Loucy (cell line): ENCODE measurements around the gene FZD1.
"Not testable (repeated sequence)": the region's sequence is repeated elsewhere in the genome, so short reads cannot be mapped to it uniquely, and the experiment has no call there.

ENCODE experiments used
- H2AFZ ChIP-seq: fragments of 200-600 bp; sonication (generic); 2 replicates; pipeline ENCODE4 v1.6.0; 2016; ENCODE audit warnings: antibody characterized with exemption, mild to moderate bottlenecking, low read length, moderate library complexity
- H3F3A ChIP-seq: fragments of 200-600 bp; 2 replicates; pipeline ENCODE4 v1.6.0; 2016; ENCODE audit warnings: antibody characterized with exemption, low read depth, mild to moderate bottlenecking
- H3K27me3 ChIP-seq: fragments of 200-600 bp; sonication (generic); 2 replicates; pipeline ENCODE4 v1.6.1; 2014; ENCODE audit warnings: low read length, mild to moderate bottlenecking; ENCODE audit not compliant: insufficient read depth, poor library complexity, severe bottlenecking
- H3K36me3 ChIP-seq: fragments of 200-600 bp; sonication (generic); 2 replicates; pipeline ENCODE4 v1.6.1; 2016; ENCODE audit warnings: low read length; ENCODE audit not compliant: insufficient read depth
- H3K4me1 ChIP-seq: fragments of 200-600 bp; sonication (generic); 2 replicates; pipeline ENCODE4 v1.5.1; 2014; ENCODE audit warnings: low read length, mild to moderate bottlenecking; ENCODE audit not compliant: insufficient read depth, poor library complexity, severe bottlenecking
- H3K4me2 ChIP-seq: fragments of 200-600 bp; sonication (generic); 2 replicates; pipeline ENCODE4 v1.6.0; 2014; ENCODE audit warnings: antibody characterized with exemption, low read length, low read depth, mild to moderate bottlenecking; ENCODE audit not compliant: poor library complexity, severe bottlenecking
- H3K4me3 ChIP-seq: fragments of 200-600 bp; sonication (generic); 2 replicates; pipeline ENCODE4 v1.5.1; 2014; ENCODE audit warnings: low read length, mild to moderate bottlenecking, mixed read lengths; ENCODE audit not compliant: poor library complexity, severe bottlenecking
- H3K79me2 ChIP-seq: fragments of 200-600 bp; sonication (generic); 2 replicates; pipeline ENCODE4 v1.6.1; 2014; ENCODE audit warnings: low read length; ENCODE audit not compliant: insufficient read depth
- H3K9ac ChIP-seq: fragments of 200-600 bp; sonication (generic); 2 replicates; pipeline ENCODE4 v1.6.0; 2014; ENCODE audit warnings: mild to moderate bottlenecking, low read depth, low read length, moderate library complexity; ENCODE audit not compliant: poor library complexity, severe bottlenecking
- H3K9me2 ChIP-seq: fragments of 200-600 bp; sonication (generic); replicated peaks from 2 replicates; pipeline ENCODE4 v1.6.1; 2016; ENCODE audit warnings: low read depth, low read length, mixed read lengths
- H3K9me3 ChIP-seq: fragments of 200-600 bp; sonication (generic); 2 replicates; pipeline ENCODE4 v1.6.1; 2014; ENCODE audit warnings: mild to moderate bottlenecking, antibody characterized with exemption, low read length, low read depth; ENCODE audit not compliant: insufficient read depth
- H4K20me1 ChIP-seq: fragments of 200-600 bp; sonication (generic); 2 replicates; pipeline ENCODE4 v1.6.0; 2014; ENCODE audit warnings: antibody characterized with exemption, low read length, mild to moderate bottlenecking; ENCODE audit not compliant: insufficient read depth, poor library complexity, severe bottlenecking
- EZH2phosphoT487 ChIP-seq: fragments of 200-600 bp; IDR thresholded peaks from 2 replicates; pipeline ENCODE4 v1.6.1; 2018; ENCODE audit warnings: antibody characterized with exemption, mild to moderate bottlenecking, moderate library complexity, borderline replicate concordance
- TF ChIP-seq, protein P1 (sequence below): fragments of 200-600 bp; sonication (generic); conservative IDR thresholded peaks from 2 replicates; pipeline ENCODE4 v1.5.1; 2014; ENCODE audit warnings: mild to moderate bottlenecking, antibody characterized with exemption, low read length

The FZD1 gene

DNA sequence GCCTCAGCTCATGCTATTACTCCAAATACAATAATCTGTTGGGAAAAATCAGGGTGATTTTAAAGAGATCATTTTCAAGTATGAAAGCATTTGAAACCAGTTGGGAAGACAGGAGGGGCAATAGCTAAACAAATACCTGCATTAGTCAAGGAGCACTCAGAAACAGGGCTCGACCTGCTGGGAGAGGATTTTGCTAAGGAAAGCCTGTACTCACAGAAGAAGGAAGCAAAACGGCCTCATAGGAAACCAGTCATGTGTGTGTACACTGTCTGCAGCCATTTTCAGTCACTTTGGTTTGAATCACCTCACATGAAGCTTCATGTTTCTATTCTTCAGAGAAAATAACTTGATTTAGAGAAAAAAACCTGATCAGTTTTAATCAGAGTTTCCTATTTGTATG, 38.6 kb downstream of the FZD1 start:
- H3K36me3 ChIP-seq, result no peaks in the 10 kb centered on the region
- TF ChIP-seq, protein P1, sequence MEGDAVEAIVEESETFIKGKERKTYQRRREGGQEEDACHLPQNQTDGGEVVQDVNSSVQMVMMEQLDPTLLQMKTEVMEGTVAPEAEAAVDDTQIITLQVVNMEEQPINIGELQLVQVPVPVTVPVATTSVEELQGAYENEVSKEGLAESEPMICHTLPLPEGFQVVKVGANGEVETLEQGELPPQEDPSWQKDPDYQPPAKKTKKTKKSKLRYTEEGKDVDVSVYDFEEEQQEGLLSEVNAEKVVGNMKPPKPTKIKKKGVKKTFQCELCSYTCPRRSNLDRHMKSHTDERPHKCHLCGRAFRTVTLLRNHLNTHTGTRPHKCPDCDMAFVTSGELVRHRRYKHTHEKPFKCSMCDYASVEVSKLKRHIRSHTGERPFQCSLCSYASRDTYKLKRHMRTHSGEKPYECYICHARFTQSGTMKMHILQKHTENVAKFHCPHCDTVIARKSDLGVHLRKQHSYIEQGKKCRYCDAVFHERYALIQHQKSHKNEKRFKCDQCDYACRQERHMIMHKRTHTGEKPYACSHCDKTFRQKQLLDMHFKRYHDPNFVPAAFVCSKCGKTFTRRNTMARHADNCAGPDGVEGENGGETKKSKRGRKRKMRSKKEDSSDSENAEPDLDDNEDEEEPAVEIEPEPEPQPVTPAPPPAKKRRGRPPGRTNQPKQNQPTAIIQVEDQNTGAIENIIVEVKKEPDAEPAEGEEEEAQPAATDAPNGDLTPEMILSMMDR, result no peak
- TF ChIP-seq EZH2phosphoT487, result no peak
- no peak overlapping the region for H3K9ac ChIP-seq
- H3F3A ChIP-seq, result no peaks in the 10 kb centered on the region
- no peaks in the 10 kb centered on the region for H3K4me1 ChIP-seq
- no peaks in the 10 kb centered on the region for H3K9me2 ChIP-seq
- no peak overlapping the region for H2AFZ ChIP-seq
- H3K79me2 ChIP-seq, result no peaks in the 10 kb centered on the region
- H3K9me3 ChIP-seq, result no peaks in the 10 kb centered on the region
- no peak overlapping the region for H3K4me3 ChIP-seq
- H4K20me1 ChIP-seq, result no peaks in the 10 kb centered on the region
- H3K27me3 ChIP-seq, result no peaks in the 10 kb centered on the region
- H3K4me2 ChIP-seq, result no peak overlapping the region

DNA sequence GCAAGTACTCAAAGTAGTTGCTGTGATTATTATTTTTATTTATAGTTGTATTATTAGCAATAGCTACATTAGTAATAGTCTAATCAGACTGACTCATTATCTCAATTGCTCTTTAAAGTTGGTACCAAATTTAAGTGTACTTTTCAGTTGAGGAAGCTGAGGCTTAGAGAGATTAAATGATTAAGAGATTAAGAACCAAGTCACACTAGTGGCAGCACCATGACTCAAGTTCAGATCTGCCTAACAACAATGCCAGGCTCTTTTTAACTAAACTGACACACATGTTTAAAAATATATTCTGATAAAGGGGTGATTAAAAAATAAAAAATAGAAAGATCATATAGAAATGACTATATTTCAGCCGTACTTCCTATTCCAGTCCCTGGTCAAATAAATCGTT, 42.0 kb downstream of the FZD1 start:
- H3K36me3 ChIP-seq, result no peaks in the 10 kb centered on the region
- H4K20me1 ChIP-seq, result no peaks in the 10 kb centered on the region
- H3K9me3 ChIP-seq, result no peaks in the 10 kb centered on the region
- no peak overlapping the region for H2AFZ ChIP-seq
- no peaks in the 10 kb centered on the region for H3K79me2 ChIP-seq
- H3K4me3 ChIP-seq, result no peak overlapping the region
- no peak overlapping the region for H3K4me2 ChIP-seq
- H3K9me2 ChIP-seq, result no peaks in the 10 kb centered on the region
- H3K4me1 ChIP-seq, result no peaks in the 10 kb centered on the region
- no peaks in the 10 kb centered on the region for H3F3A ChIP-seq
- H3K9ac ChIP-seq, result no peak overlapping the region
- H3K27me3 ChIP-seq, result no peaks in the 10 kb centered on the region
- TF ChIP-seq EZH2phosphoT487, result no peak
- TF ChIP-seq, protein P1, result no peak

DNA sequence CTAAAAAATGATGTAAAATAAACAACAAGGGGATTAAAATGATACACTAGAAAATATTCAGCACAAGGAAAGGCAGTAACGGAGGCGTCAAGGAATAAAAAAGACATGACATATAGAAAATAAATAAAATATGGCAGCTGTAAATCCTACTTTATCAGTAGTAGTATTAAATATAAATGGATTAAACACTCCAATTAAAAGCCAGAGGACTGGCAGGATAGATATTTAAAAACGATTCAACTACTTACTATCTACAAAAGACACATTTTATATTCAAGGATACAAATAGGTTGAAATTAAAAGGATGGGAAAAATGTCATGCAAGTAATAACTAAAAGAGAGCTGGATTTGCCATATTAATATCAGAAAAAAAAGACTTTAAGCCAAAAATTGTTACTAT, 43.2 kb downstream of the FZD1 start:
- Histone ChIP-seq H3K9me2 (no peaks in the 10 kb centered on the region), H3F3A (no peaks in the 10 kb centered on the region), H3K79me2 (no peaks in the 10 kb centered on the region), H3K4me3 (no peak overlapping the region), H3K27me3 (no peaks in the 10 kb centered on the region), H3K4me2 (no peak overlapping the region), H3K9ac (no peak overlapping the region), H3K4me1 (no peaks in the 10 kb centered on the region), H3K36me3 (no peaks in the 10 kb centered on the region), H3K9me3 (no peaks in the 10 kb centered on the region), H2AFZ (no peak overlapping the region), H4K20me1 (no peaks in the 10 kb centered on the region)
- TF ChIP-seq, protein P1, result no peak
- no peak for TF ChIP-seq EZH2phosphoT487

DNA sequence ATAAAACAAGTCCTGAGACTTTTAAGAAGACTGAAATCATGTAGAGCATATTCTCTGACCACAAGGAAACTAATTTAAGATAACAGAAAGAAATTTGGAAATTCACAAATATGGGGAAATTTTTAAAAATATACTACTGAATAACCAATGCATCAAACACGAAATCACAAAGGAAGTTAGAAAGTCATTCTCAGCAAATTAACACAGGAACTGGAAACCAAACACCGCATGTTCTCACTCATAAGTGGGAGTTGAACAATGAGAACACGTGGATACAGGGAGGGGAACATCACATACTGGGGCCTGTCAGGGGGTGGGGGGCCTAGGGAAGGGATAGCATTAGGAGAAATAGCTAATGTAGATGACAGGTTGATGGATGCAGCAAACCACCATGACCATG, 44.0 kb downstream of the FZD1 start:
- not testable (repeated sequence) for H3K4me1 ChIP-seq, H3K4me2 ChIP-seq, H2AFZ ChIP-seq, H4K20me1 ChIP-seq, H3K36me3 ChIP-seq, H3K9ac ChIP-seq, H3K4me3 ChIP-seq, H3F3A ChIP-seq, H3K9me3 ChIP-seq, H3K27me3 ChIP-seq, H3K79me2 ChIP-seq, H3K9me2 ChIP-seq
